DMS53 treated with DMSO at 0.1 percent for 48 hours (cell line): ENCODE data around the gene SEPTIN12.
A peak's percentile ranks its signal among the peaks of the same experiment; 100 is the strongest.

ENCODE experiments used
- DNase-seq: peaks from one replicate; lab custom pipeline; 2025; ENCODE audit not compliant: unreplicated experiment; lab: John Stamatoyannopoulos, UW

Gene SEPTIN12

GRCh38 chr16:4787627-4788482 is at the start of gene SEPTIN12:
Gene SEPTIN12, minus strand, starts transcription at chr16:4788345. Its CDS starts 700 bp downstream, at chr16:4787645.
- peak; percentile 8 for DNase-seq

DNA sequence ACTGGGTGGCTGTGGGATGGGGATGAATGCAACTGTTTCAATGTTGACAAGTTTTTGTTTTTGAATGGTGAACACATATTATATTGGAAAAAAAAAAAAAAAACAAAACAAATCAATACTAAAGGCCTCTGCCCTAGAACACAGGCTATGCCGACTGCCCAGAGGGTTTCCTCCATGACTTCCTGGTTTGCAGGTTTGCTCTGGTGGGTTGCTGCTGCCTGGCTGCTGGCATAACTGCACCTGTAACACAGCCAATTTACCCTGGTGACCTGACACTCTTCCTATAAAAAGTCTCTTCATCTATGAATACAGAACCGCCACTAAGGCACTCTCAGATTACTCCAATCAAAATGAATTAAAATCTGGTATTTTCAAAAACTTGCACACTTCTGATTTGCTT is 48.6 kb upstream of the SEPTIN12 start:
- no peak for DNase-seq

DNA sequence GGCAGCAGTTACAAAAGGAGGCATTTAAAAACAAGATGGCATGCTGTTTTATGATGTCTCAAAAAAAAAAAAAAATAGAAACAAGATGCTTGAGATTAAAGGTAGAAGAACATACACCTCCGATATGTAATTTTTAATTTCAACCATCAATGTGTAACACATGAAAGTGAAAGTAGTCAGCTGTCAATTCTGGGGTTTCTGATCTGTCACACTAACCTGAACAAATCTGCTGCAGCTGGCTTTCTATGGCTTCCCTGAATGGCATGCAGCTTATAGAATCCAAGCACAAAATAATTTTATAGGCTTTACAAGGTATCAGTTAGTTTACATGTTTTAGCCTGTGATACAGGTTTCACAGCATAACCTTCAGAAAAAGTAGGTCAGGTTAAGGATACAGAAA is 45.4 kb upstream of the SEPTIN12 start:
- no peak for DNase-seq

DNA sequence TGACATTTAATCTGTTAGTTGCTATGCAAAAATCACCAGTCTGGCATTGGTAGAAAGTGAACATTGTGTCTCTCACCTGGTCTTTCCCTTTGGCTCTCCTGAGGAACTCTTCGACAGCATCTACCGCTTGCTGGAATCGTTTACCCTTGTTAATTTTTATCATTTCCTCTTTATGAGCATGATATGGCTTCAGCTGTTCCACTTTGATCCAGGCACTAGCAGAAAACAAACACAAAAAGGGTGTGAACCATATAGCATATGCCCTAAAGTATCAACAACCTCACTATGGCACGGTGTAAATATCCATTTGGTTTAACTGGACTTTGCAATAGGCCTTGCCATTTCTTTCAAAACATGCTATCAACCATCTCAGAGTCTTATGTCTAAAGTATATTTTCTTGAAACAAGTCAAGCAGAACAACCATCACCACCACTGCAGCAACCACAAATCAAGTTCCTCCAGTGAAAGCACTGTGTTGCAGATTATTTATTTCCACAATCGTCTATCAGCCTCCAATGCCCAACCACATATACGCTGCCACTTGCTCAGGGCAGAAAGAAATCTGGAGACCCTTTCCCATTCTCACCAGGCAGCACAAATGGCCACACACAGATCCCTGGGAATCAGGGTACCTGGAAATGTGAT is 44.7 kb upstream of the SEPTIN12 start:
- no peak for DNase-seq

- DNase-seq = no peak
Observed at GRCh38 chr16:4831616-4832015, 43.5 kb upstream of the SEPTIN12 start.

DNA sequence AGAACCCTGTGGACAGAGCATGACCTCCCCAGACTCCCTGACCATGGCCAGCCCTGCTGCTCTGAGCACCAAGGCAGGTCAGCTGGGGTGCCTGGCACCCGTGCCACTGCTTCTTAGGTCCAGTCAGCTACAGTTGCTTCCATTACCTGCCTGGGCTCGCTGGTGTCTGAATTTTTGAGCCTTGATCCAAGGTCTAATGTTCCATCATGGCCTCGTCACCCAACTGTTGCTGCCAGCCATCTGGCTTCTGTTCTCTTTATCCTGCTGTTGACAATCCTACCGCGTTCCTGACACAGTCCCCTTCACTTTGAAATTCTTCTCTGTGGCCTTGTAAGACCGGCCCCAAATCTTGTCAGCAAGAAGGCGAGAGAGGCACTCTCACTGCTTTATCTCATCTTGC is 42.3 kb upstream of the SEPTIN12 start:
- DNase-seq = no peak

GRCh38 chr16:4828567-4829321 is 40.6 kb upstream of the SEPTIN12 start:
- DNase-seq = no peak

GRCh38 chr16:4826980-4827379 is 38.8 kb upstream of the SEPTIN12 start:
- no peak for DNase-seq

DNA sequence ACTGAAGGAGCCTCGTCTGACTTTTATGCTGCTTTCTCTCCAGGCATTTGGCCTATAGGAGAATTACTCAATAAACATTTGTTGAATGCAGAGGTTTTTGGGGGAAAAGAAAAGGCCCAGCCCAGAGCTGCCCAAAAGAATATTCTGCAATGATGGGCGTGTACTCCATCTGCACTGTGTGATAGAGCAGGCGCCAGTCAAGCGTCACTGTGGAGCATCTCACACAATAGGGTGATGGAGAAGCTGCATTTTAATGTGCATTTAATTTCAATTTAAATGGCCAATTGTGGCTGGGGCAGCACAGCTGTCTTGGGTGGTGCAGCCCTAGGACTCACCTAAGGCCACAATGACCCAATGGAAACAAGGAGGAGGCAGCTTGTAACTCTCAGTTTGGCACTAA is 38.4 kb upstream of the SEPTIN12 start:
- DNase-seq = no peak

DNA sequence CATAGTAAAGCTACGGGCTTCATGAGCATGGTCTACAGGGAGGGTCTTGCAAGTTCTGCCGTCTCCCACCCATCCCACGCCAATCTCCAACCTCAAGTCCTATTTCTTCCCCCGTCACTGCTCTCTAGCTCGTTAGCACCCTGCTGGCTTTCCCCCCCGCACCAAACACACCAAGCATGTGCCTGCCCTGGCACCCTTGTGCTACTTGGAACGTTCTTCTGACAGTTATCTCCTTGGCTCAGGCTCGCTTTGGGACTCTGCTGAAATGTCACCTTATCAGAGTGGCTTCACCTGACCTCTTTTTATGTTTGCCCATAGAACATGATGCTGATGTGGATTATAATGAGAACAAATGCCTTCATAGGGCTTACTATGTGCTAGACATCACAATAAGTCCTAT is 37.1 kb upstream of the SEPTIN12 start:
- no peak for DNase-seq

GRCh38 chr16:4820652-4821051 is 32.5 kb upstream of the SEPTIN12 start:
- no peak for DNase-seq

DNA sequence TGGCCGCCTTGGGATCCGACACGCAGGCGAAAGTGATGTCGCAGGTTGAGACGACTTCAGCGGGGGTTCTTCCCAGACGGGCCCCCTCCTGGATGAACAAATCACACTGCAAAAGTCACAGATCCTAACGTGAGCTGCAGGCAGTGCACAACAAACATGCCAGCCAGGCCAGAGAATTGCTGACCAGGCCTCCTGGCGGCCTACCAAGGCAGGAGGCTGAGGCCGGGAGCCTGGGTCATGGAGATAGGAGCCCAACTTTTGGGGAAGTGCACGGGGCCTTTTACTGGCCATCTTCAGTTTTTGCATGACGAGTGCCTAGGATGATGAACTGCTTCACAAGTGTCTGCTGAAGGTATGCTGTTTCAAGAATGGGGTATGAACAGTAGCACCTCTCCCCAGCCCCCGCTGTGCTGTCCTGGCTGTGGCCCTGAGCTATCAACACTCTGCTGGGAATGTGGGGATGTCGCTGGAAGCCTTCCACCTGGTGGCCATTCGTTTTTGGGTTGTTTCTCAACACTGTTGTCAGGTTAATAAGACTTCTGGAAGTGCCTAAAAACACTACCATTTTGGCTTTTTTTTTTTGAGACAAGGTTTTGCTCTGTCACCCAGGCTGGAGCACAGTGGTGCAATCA is 26.5 kb upstream of the SEPTIN12 start:
- no peak for DNase-seq

DNA sequence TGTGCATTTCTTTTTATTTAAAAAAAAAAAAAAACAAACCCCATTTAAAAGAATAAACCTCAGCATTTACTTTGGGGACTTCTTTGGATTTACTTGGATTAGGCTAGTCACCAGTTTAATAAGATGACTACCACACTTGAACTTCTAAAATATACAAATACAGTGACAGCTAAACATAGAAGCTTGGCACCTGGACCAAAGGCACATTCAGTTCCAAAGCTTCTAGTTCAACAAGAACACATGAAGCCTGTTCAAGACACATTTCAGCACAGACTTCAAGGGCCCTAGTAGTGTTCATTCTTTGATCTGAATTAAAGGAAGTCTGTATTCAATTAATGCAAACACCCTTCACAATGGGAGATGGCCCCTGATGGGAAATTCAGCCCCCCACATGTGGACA is 25.9 kb upstream of the SEPTIN12 start:
- DNase-seq = no peak

DNA sequence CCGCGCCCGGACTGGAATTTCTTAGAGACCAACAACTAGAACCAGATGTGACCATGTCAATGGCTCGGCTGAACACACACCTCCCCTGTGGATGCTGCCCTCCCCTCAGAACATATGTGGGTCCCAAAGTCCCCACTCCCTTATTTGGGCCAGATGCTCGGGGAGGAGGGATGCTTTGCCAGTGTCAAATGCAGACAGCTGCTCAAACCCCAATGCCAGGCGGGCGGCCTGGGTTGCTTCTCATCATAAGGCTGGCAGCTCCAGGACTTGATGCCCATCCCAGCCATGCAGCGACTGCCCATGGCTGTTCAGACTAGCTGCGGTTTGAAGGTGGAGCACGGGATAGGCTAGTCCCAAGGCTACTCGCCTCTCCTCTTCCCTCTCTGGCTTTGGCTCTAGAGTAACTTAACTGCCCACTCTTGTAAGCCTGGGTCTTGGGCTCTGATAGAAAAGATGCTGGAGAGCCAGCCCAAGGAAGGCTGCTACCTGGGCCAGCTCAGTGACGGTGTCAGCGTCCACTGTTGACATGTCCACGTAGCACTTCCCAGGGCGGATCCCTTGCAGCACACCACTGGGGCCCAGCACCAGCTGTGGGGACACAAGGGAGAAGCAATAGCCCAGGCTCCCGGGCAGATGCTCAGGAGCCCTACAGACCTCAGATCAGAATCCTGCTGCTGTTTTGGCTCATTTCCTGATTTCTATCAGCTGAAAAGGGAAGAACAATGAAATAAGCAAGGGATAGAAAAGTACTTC is 25.3 kb upstream of the SEPTIN12 start:
- DNase-seq = no peak

- DNase-seq = no peak
Observed at GRCh38 chr16:4811773-4812172, 23.6 kb upstream of the SEPTIN12 start.

GRCh38 chr16:4811242-4811641 is 23.1 kb upstream of the SEPTIN12 start:
- DNase-seq = no peak

GRCh38 chr16:4806280-4806679 is 18.1 kb upstream of the SEPTIN12 start:
- DNase-seq = no peak

DNA sequence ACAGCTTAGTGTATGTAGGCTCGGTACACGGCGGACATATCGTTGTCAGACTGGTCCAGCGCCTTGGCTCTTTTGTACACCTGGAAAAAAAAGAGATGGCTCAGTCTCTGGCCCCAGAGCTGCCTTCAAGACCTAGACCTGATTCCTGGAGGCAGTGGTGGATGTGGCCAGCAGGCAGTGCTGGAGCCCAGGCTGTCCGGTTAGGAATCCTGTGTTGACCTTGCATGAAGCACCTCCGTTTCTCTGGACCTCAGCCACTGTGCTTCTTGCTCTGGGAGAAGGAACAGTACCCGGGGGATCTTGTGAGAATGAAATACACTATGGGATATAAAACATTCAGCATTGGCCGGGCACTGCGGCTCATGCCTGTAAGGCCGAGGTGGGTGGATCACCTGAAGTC is 17.1 kb upstream of the SEPTIN12 start:
- no peak for DNase-seq

GRCh38 chr16:4803898-4804762 is 16.0 kb upstream of the SEPTIN12 start:
- DNase-seq = no peak

DNA sequence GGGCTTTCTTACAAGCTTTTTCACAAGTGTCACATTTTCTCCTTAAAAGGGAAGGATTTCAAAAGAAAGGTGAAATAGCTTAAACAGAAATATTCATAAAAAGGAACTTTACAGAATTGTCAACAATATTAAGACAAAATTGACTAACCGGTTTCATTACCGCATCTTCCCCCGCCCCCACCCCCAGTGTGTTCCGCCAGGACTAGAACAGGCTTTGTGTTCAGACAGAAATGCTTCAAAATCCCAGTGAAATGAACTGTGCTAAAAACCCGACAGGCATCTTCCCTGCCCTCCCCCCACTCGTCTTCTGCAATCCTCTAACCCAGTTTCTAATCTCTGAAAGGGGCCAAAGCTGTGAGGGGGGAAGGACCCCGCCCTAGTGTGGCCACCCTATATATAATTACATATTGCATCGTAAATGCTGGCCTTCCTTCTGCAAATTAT is 15.3 kb upstream of the SEPTIN12 start:
- no peak for DNase-seq
